ENCODE results near the gene CLDN20. TPM values are rescaled to one million over a fixed set of nuclear protein-coding genes. Genes with fewer than 3 reads are reported as not detected.

CLDN20 gene
- total RNA-seq, 6 donors from 2014 or later: not detected

- WGBS, 2 donors: 90 to 95% methylated on average over 10 of the region's 10 CpGs
- Histone ChIP-seq H3K4me1 (no peaks in the 10 kb centered on the region), H3K4me3 (no peak overlapping the region), H3K27me3 (no peaks in the 10 kb centered on the region), H3K27ac (no peak overlapping the region), H3K9me3 (no peaks in the 10 kb centered on the region), H3K36me3 (peaks cover 0 to 55% (median 10%) of the 10 kb centered on the region in 4 donors)
- no peak for TF ChIP-seq EP300 (IDR thresholded peaks at IDR 0.05)
- no peak for TF ChIP-seq POLR2A (IDR thresholded peaks at IDR 0.05)
- TF ChIP-seq CTCF (IDR thresholded peaks at IDR 0.05): no peak
- no peak for TF ChIP-seq POLR2AphosphoS5 (IDR thresholded peaks at IDR 0.05)
- DNase-seq: no peak
- no peak for ATAC-seq (ENCODE audit: low FRiP score in 2 of 2)
Observed at GRCh38 chr6:155254139-155254538, 9.7 kb upstream of the CLDN20 start.

- ATAC-seq (ENCODE audit: low FRiP score in 2 of 2): no peak
- no peaks in the 10 kb centered on the region for H3K27me3 ChIP-seq
- TF ChIP-seq POLR2A (IDR thresholded peaks at IDR 0.05) (no peak), POLR2AphosphoS5 (IDR thresholded peaks at IDR 0.05) (no peak), CTCF (IDR thresholded peaks at IDR 0.05) (no peak), EP300 (IDR thresholded peaks at IDR 0.05) (no peak)
- peak in 1 of 2 donors; percentile 50 for DNase-seq
- H3K9me3 ChIP-seq: no peaks in the 10 kb centered on the region
- no peak overlapping the region for H3K27ac ChIP-seq
- no peaks in the 10 kb centered on the region for H3K4me1 ChIP-seq
- WGBS, 2 donors: 85 to 90% methylated on average over 7 to 13 of the region's 13 CpGs
- no peak overlapping the region for H3K4me3 ChIP-seq
- H3K36me3 ChIP-seq: peaks cover 0 to 70% (median 16%) of the 10 kb centered on the region in 4 donors
Observed at GRCh38 chr6:155256122-155256795, 7.6 kb upstream of the CLDN20 start.

- DNase-seq (no peak), ATAC-seq (ENCODE audit: low FRiP score in 2 of 2) (no peak)
- H3K36me3 ChIP-seq: peaks cover 0 to 65% (median 16%) of the 10 kb centered on the region in 4 donors
- no peak overlapping the region for H3K4me3 ChIP-seq
- WGBS, 2 donors: 94 to 97% methylated on average over 9 of the region's 9 CpGs
- H3K27ac ChIP-seq: no peak overlapping the region
- H3K27me3 ChIP-seq: no peaks in the 10 kb centered on the region
- H3K9me3 ChIP-seq: no peaks in the 10 kb centered on the region
- no peaks in the 10 kb centered on the region for H3K4me1 ChIP-seq
- TF ChIP-seq POLR2A (IDR thresholded peaks at IDR 0.05) (no peak), CTCF (IDR thresholded peaks at IDR 0.05) (no peak), EP300 (IDR thresholded peaks at IDR 0.05) (no peak), POLR2AphosphoS5 (IDR thresholded peaks at IDR 0.05) (no peak)
Observed at GRCh38 chr6:155257796-155258195, 6.0 kb upstream of the CLDN20 start.

- Histone ChIP-seq H3K27me3 (no peaks in the 10 kb centered on the region), H3K9me3 (no peaks in the 10 kb centered on the region), H3K4me3 (no peak overlapping the region), H3K36me3 (peaks cover 0 to 52% (median 16%) of the 10 kb centered on the region in 4 donors), H3K4me1 (no peaks in the 10 kb centered on the region), H3K27ac (no peak overlapping the region)
- DNase-seq: no peak
- ATAC-seq (ENCODE audit: low FRiP score in 2 of 2): no peak
- WGBS, 2 donors: 89 to 94% methylated on average over 3 of the region's 3 CpGs
- TF ChIP-seq POLR2AphosphoS5 (IDR thresholded peaks at IDR 0.05) (no peak), POLR2A (IDR thresholded peaks at IDR 0.05) (no peak), EP300 (IDR thresholded peaks at IDR 0.05) (no peak), CTCF (IDR thresholded peaks at IDR 0.05) (no peak)
Observed at GRCh38 chr6:155259204-155259603, 4.6 kb upstream of the CLDN20 start.

GRCh38 chr6:155259897-155260296 is 3.9 kb upstream of the CLDN20 start:
- TF ChIP-seq EP300 (IDR thresholded peaks at IDR 0.05) (no peak), CTCF (IDR thresholded peaks at IDR 0.05) (no peak), POLR2AphosphoS5 (IDR thresholded peaks at IDR 0.05) (no peak), POLR2A (IDR thresholded peaks at IDR 0.05) (no peak)
- H3K9me3 ChIP-seq: no peaks in the 10 kb centered on the region
- no peaks in the 10 kb centered on the region for H3K27me3 ChIP-seq
- WGBS, 2 donors: 71 to 85% methylated on average over 5 of the region's 5 CpGs
- H3K4me1 ChIP-seq: no peaks in the 10 kb centered on the region
- H3K36me3 ChIP-seq: peaks cover 0 to 47% (median 16%) of the 10 kb centered on the region in 4 donors
- no peak overlapping the region for H3K4me3 ChIP-seq
- no peak for ATAC-seq (ENCODE audit: low FRiP score in 2 of 2)
- H3K27ac ChIP-seq: no peak overlapping the region
- DNase-seq: no peak

Data from upper lobe of left lung (tissue), 6 donors.